Activated CD4-positive, CD25-positive, alpha-beta regulatory T cell treated with anti-CD3 and anti-CD28 coated beads, Interleukin-2, amount 50 U/mL, for 16 hours (primary cell): ENCODE data around the gene CREG1.

Source experiments
- DNase-seq: peaks from one replicate; pipeline ENCODE4 v3.0.0-alpha.2; 2020; ENCODE audit warnings: low read depth, low spot score

Gene CREG1

DNA sequence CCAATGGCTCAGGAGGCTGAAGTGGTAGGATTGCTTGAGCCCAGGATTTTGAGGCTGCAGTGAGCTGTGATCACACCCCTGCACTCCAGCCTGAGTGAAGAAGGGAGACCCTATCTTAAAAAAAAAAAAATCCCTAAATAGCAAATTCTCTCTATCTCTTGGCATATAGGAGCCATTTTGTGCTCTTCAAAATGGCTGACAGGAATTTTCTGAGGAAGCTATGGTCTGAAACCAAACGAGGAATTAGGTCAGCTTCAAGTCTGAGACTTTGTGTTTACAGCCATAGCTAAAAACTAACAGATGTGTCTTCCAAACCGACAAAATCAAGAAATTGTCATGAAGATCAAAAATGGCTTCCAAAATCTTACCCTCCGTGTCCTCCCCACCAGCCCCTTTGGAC, 45.8 kb downstream of the CREG1 start:
- no peak for DNase-seq

DNA sequence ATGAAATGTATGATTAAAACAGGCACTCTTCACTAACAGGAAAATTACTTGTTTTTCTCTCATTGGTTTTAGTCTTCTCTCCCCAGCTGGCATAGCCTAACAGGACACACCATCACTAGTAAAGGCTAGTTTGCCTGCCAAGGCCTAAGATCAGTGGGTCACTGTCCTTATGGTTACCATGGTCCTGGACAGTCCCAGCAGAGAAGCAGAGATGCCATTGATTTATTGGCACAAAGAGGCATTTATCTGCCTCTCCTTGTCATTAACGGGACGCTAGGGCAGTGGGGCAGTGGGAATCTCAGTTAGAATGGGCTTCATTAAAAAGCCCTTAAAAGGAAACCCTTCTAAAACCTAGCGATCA, 49.1 kb downstream of the CREG1 start:
- no peak for DNase-seq

DNA sequence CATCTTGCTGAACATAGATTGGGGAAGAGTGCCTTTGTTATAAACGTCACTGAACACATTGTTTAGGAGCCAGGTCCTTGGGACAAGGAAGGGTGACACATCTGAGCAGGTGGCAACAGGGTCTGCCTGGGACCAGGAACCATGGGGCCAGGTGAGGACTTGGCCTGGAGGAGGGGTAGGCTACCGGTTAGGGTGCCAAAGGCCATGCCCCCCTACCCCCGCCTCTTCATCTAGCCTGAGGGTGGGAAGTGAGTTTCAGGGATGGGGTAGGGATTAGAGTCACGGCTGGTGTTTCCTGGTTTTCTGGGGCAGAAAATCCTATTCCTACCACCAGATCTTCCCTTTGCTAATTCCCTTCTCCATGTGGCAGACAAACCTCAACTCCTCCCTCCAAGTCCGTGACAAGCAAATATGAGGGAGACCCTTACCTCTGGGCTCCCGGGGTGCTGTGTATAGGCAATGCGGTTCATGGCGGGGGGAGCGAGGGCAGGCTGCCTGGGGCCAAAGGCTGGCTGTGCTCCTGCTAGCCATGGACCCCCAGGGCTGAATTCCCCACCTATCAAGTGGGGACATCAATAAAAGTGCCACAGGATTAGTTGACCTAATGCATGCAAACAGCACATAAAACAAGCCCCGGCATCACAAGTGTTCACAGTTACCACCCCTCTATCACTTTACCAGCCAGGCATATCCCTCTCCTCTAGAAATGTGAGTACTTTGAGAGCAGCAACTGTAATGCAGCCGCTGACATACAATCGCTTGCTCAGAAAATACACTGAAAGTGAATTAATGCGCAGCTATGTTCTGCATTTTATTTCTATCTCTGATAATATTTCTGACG, 49.7 kb downstream of the CREG1 start:
- DNase-seq: no peak

DNA sequence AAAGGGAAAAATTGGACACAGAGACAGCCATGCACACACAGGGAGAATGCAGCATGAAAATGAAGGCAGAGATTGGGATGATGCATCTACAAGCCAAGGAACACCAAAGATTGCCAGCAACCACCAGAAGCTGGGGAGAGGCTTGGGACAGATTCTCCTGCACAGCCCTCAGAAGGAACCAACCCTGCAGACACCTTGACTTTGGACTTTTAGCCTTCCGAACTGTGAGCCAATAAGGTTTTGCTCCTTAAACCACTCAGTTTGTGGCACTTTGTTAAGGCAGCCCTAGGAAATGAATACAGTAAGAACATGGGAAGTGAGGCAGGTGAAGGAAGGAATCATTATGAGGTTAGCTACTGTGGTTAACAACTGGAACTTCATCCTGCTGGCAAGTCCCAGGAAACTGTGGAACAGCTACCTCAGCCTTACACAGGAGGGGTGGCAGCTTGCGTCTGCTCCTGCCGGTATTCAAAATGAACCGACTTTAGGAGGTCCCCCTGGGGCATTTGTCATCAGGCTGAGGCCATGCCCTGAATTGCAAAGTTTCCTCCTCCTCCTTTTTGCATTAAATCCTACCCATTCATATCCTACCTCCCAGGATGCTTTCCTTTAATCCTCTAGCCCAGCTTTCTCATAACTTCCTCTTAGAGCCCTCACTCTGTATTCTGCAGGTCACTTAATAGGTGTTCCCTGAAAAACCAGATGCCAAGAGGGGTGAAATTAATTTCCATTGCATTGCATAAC, 50.7 kb downstream of the CREG1 start:
- no peak for DNase-seq

DNA sequence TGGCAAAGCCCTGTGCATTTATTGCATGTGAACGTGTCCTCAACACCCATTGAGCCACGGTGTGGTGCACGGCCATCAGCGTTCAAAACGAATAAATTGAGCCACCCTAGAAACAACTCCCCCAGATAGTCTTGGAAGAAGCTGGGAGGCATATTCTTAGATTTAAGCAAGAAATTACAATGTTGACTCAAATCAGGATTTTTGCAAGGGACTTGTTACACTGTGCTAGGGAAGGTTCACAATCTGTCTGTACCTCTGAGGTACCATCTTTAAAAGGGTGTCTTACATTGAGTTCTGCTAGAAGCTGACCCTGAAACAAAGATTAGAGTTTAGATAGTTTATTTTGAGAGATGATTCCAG, 51.4 kb downstream of the CREG1 start:
- DNase-seq: no peak

DNA sequence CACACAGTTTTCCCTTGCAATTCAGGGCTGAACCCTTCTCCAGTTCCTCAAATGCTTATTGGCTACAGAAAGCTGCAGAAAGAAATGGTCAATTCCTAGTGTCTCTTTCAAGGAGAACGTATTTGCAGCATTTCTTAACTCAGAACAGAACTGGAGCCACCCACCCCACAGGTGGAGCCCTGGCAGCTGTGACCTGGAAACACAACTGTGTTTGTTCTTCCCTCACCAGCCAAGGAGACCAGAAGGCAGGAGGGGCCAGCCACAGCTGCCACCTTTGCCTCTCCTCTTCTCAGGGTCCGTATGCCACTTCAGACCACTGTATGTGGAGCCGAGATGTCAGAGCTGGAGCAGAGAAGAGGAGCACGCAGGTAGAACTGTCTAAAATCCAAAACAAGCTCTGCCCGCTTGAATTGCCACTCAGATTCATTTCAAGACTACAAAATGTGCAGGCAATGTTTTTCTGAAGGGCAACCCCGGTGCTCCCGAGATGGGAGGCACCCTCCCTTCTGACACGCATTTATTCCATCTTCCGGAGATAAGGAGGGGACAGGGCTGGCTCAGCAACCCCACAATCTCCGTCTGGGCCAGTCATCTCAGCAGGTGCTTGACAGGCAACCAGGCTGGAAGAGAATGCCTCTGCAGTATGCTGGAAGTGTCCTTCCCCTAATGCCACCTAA, 51.9 kb downstream of the CREG1 start:
- no peak for DNase-seq

DNA sequence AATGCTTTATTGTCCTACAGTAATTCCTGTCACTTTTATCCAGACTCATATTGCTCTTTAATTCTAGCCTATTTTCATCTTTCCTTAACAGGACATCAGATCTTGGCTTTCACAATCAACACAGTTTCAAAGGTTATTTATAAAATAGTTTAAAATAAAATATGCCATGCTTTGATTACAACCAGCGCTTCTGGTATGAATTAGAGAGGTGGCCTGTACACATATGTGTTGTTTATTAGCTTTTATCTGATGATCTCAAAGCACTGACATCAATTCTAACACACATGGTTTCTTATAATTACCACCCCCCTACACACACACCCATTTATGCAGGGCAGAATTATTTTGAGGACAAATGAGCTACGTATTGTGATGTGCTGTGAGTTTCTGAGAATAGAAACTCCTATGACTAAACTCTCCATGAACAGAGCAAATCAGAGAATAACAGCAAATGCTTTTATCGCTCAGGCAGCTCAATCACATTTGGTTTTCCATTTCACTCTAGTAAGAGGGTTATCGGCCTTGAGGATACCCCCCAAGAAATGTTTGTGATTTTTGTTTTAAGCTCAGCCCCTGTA, 53.2 kb downstream of the CREG1 start:
- no peak for DNase-seq

DNA sequence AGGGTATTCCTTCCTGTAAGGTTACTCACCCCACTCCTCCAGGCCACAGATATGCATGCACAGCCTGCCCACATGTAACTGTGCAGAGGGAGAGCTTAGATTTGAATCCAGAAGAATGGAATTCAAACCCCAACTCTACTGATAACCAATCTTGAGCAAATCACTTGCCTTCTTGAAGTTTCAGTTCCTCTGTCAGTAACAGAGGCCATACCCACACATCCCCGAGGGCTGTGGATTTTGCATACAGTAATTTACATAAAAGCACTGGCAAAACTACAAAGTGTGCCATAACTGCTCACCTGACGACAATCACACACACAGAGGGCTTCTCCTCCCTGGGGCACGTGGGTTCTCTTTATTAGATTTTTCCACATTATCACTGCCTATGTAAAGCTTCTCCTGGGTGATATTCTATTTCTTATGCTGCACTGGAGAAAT, 53.9 kb downstream of the CREG1 start:
- DNase-seq: no peak

DNA sequence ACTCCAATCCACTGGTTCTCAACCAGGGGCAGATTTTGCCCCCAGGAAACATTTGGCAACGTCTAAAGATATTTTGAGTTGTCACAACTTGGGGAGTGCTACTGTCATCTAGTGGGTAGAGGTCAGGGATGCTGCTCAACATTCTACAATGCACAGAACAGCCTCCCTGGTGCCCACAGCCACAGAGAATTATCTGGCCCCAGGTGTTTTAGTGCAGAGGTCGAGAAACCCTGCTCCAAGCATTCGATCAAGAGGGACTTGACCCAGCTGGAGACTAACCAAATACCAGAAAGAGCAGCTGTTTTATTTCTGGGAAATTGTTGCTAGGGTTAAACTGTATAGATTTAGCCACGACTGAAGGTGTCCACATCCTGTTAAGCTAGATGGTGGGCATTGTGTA, 54.5 kb downstream of the CREG1 start:
- DNase-seq: no peak

DNA sequence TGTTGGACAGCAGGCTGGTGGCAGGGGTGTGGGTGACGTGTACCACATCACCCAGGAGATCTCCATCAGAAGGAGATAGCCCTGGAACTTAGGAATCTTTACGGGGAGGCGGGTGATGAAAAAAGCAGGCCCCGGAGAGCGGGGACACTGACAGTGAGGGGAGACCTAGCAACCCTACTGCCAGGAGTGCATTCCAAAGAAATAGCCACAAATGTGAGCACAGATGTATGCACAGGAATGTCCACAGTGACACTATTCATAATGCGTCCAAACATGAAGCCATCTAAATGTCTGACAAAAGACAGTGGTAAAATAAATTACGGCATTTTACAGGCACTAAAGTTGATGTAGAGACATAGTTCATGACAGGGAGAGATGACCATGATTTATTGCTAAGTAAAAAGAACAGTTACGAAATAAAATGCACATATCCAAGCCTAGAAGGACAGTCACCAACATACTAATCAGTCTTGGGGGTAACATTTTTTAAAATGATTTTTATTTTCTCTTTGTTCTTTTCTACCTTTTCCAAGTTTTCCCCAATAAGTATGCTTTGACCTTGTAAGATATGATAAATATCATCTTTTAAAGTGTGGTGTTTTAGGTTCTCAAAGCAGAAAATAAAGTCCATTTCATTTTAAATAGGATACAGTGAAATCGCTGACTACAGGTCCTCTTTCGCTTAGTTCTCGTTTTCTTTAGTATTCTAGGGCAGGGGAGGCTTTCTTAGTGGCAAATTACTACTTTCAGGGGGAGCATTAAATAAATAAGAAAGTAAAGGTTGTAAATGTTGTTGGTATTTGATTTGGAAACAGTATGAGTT, 56.6 kb downstream of the CREG1 start:
- DNase-seq: no peak

DNA sequence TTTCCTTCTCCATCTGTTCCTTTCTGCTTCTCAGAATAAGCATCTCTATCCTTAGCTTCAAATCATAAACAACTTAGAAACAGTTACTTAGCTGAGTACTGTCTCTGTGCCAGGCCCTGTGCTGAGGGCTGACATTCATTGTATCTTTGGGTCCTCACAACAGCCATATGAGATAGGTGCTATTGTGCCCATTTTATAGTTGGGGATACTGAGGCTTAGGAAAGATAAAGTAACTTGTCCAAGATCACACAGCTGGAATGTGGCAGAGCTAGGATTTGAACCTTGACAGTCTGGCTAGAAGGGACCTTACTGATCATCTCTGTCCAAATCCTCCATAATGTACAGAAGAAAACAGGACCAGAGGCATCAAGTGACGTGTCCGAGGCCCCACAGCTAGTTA, 60.2 kb downstream of the CREG1 start:
- DNase-seq: no peak

DNA sequence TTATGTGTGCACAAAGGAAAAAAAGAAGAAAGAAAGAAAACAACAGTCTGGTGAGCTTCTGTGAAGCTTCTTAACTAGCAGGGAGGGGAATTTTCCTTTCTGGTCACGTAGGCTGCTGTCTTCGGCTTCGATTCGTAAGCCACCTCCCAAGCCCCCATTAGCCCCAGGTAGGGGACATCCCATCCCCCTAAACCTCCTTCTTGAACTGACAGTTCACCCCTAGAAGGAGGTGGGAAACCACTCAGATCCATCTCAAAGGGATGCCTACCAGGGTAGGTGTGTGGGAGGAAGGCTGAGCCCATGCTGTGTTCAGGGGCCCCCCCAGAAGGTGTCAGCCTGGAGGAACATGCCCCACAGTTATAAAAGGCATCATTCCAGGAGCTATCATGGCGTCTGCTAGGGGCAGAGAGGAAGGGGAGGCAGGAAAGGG, 61.1 kb downstream of the CREG1 start:
- no peak for DNase-seq

DNA sequence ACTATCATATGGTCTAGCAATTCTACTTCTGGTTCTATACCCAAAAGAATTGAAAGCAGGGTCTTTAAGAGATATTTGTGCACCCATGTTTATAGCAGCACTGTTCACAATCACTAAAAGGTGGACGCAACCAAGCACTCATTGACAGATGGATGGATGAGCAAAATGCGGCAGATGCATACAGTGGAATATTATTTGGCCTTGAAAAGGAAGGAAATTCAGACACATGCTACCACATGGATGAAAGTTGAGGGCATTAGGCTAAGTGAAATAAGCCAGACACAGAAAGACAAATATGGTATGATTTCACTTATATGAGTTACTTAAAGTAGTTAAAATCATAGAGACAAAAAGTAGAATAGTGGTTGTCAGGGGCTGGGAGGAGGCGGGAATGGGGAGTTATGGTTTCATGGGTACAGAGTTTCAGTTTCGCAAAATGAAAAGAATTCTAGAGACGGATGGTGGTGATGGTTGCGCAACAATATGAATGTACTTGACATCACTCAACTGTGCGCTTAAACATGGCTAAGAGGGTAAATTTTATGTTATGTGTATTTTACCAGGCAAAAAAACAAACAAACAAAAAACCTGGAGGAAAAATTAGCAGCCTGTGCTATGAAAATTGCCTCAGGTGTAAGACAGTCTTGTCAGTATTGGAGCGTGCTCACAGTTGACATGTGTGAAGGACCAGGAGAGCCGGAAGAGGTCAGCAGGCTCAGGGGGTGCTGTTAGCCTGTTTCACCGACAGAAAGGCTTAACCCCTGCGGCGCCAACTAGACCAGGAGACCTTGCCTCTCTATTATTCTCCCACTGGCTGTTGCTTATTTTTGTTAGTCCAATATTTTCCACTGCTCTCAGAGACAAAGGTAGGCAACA, 61.7 kb downstream of the CREG1 start:
- no peak for DNase-seq
